Calu3 (cell line): Measurements from ENCODE around the gene HSFX1. TPM values are rescaled to one million over a fixed set of nuclear protein-coding genes. Genes with fewer than 3 reads are reported as not detected.
"Not testable (repeated sequence)": the region's sequence is repeated elsewhere in the genome, so short reads cannot be mapped to it uniquely, and the experiment has no call there.

Source experiments
- BruUV-seq: library from RNA; stranded (reverse); fragments of 400-500 nt; replicated peaks from 2 replicates; lab custom pipeline; 2021; lab: Mats Ljungman, UMichigan
- CTCF ChIA-PET: fragments of 300-600 bp; sonication (Branson Sonifier 250); formaldehyde crosslinking; loops from one replicate; lab custom pipeline; 2022; ENCODE audit warnings: antibody characterized with exemption; lab: Charles Lee
- DNase-seq: peaks from one replicate; pipeline ENCODE4 v3.0.0; 2022
- H3K27ac Mint-ChIP-seq: one replicate; pipeline ENCODE4 v1.8.0; 2022; ENCODE audit warnings: mixed read lengths; ENCODE audit not compliant: unreplicated experiment
- H3K27me3 Mint-ChIP-seq: one replicate; pipeline ENCODE4 v1.8.0; 2022; ENCODE audit warnings: mixed read lengths; ENCODE audit not compliant: unreplicated experiment
- H3K36me3 Mint-ChIP-seq: one replicate; pipeline ENCODE4 v1.8.0; 2022; ENCODE audit warnings: mild to moderate bottlenecking, moderate library complexity, mixed read lengths; ENCODE audit not compliant: insufficient read depth, unreplicated experiment
- H3K4me1 Mint-ChIP-seq: one replicate; pipeline ENCODE4 v1.8.0; 2022; ENCODE audit warnings: mild to moderate bottlenecking, low read depth, mixed read lengths; ENCODE audit not compliant: unreplicated experiment
- H3K4me3 Mint-ChIP-seq: one replicate; pipeline ENCODE4 v1.8.0; 2022; ENCODE audit warnings: mild to moderate bottlenecking, low read depth, moderate library complexity, mixed read lengths; ENCODE audit not compliant: unreplicated experiment
- H3K9me3 Mint-ChIP-seq: one replicate; pipeline ENCODE4 v1.8.0; 2022; ENCODE audit warnings: low read depth, mixed read lengths; ENCODE audit not compliant: unreplicated experiment
- CTCF ChIP-seq: fragments of 200-600 bp; IDR thresholded peaks from one replicate; pipeline ENCODE4 v1.8.0; 2022; ENCODE audit warnings: antibody characterized with exemption; ENCODE audit not compliant: unreplicated experiment
- intact Hi-C: fragments of 100-400 bp; cut with micrococcal nuclease; formaldehyde crosslinking; loops from one replicate; pipeline ENCODE4 v1.10.0; 2022; ENCODE audit not compliant: unreplicated experiment
- total RNA-seq: library from RNA; stranded (reverse); gene quantifications from 2 replicates; pipeline ENCODE4 v1.2.3, GENCODE V29; 2022

HSFX1 gene
- total RNA-seq, 1 experiment from 2014 or later: 1.3 TPM

DNA sequence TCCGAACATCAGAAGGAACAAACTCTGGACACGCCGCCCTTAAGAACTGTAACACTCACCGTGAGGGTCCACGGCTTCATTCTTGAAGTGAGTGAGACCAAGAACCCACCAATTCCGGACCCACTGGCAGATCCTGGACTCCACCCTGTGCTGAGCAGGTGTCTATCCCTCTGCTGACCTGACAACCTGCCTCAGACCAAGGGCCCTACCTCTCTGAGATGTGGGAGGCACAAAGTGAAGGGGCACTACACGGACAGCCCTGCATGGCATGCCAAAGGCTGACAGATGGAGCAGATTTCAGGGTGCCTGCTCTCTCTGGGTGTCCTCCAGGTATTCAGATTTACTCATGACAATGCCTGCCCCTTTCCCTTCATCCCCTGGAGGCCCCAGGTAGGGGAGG is 14.0 kb upstream of the HSFX1 start:
- H3K27ac Mint-ChIP-seq: no peak overlapping the region

DNA sequence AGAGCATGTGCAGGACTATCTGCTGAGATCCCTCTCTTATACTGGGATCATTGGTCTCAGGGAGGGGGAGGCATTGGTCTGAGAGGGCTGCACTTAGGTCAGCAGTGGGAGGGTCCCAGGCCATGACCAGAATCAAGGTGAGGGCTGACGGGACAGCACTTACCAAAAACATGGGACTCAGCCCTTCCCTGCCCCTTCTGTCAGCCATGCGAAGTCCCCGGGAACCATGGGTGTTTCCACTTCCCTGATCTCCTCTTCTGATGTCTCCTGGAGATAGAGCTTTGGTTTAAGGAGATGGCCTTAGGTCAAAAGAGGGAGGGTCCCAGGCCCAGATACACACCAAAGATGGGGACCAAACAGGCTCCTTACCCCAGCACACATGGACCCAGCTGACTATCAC is 12.9 kb upstream of the HSFX1 start:
- H3K4me1 Mint-ChIP-seq: no peaks in the 10 kb centered on the region
- CTCF ChIA-PET: no interaction called here
- H3K36me3 Mint-ChIP-seq: no peaks in the 10 kb centered on the region
- H3K9me3 Mint-ChIP-seq: no peaks in the 10 kb centered on the region
- intact Hi-C loops: loop anchor here (10.0 kb wide), 1 partner anchor 66 kb away; no protein-coding TSS in a partner anchor
- peaks cover 24% of the 10 kb centered on the region for H3K27me3 Mint-ChIP-seq
- no peak for TF ChIP-seq CTCF
- DNase-seq: no peak
- H3K27ac Mint-ChIP-seq: no peak overlapping the region
- no peak overlapping the region for H3K4me3 Mint-ChIP-seq
- BruUV-seq: no TSS peak

More for the DNA sequence above, 14.0 kb upstream of the HSFX1 start:
- no peaks in the 10 kb centered on the region for H3K4me1 Mint-ChIP-seq
- no peak for TF ChIP-seq CTCF
- peaks cover 26% of the 10 kb centered on the region for H3K27me3 Mint-ChIP-seq
- no peak for DNase-seq
- intact Hi-C loops: loop anchor here (10.0 kb wide), 1 partner anchor 65 kb away; no protein-coding TSS in a partner anchor
- CTCF ChIA-PET: no interaction called here
- H3K4me3 Mint-ChIP-seq: no peak overlapping the region
- no TSS peak for BruUV-seq
- no peaks in the 10 kb centered on the region for H3K9me3 Mint-ChIP-seq
- H3K36me3 Mint-ChIP-seq: no peaks in the 10 kb centered on the region

GRCh38 chrX:149761858-149762674 is 11.8 kb upstream of the HSFX1 start:
- H3K36me3 Mint-ChIP-seq, H3K4me1 Mint-ChIP-seq, BruUV-seq, H3K4me3 Mint-ChIP-seq, H3K9me3 Mint-ChIP-seq, H3K27ac Mint-ChIP-seq, DNase-seq, CTCF ChIA-PET: not testable (repeated sequence)
- intact Hi-C loops: loop anchor here (10.0 kb wide), 1 partner anchor 67 kb away; no protein-coding TSS in a partner anchor
- peaks cover 13% of the 10 kb centered on the region for H3K27me3 Mint-ChIP-seq

DNA sequence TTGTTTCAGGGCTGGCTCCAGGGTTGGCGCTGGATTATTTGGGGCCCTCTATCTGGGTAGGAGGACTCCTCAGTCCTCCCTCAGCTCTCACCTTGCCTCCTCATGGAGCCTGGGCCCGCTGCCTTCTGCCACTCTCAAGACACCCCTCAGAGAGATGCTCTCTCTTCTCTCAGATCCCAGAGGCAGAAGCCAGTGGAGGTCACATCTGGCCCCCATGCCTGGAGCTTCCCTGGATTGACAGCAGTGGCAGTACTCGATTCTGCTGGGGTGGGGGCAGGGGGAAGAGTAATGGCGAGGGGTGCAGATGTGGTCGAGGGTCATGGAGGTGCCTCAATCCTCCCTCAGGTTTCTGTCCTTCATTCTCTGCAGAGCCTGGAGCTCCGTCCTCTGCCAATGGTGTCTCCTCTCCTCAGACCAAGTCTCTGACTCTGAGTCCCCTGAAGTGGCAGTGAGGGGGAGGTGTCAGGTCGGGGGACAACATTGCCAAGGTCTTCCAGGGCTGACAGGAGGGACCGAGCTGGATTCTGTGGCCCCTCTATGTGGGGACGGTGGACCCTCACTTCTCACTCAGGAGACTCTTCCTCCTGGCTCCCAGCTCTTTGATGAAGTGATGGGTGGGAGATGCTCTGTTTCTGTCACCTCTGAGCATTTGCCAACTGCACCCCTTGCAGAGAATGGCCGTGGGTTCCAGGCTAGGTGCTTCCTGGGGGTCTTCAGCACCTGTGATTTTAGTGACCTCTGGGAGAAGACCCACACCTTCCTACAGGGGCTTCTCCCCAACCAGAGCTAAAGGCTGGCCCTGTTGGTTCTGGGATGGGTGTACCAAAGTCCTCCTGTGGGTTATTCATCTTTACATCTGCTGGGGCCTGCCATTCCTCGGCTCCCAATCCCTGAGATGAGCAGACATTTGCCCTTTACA is 10.9 kb upstream of the HSFX1 start:
- H3K4me3 Mint-ChIP-seq: no peak overlapping the region
- no peak for DNase-seq
- no peak overlapping the region for H3K27ac Mint-ChIP-seq
- intact Hi-C loops: loop anchor here (10.0 kb wide), 1 partner anchor 68 kb away; no protein-coding TSS in a partner anchor
- H3K36me3 Mint-ChIP-seq: no peaks in the 10 kb centered on the region
- no peaks in the 10 kb centered on the region for H3K4me1 Mint-ChIP-seq
- BruUV-seq: no TSS peak
- peaks cover 12% of the 10 kb centered on the region for H3K27me3 Mint-ChIP-seq
- CTCF ChIA-PET: no interaction called here
- no peaks in the 10 kb centered on the region for H3K9me3 Mint-ChIP-seq
- no peak for TF ChIP-seq CTCF

GRCh38 chrX:149770344-149770743 is 3.5 kb upstream of the HSFX1 start:
- H3K36me3 Mint-ChIP-seq, intact Hi-C loops, BruUV-seq, H3K27ac Mint-ChIP-seq, H3K4me3 Mint-ChIP-seq, DNase-seq, H3K27me3 Mint-ChIP-seq, H3K4me1 Mint-ChIP-seq, H3K9me3 Mint-ChIP-seq, CTCF ChIA-PET: not testable (repeated sequence)

DNA sequence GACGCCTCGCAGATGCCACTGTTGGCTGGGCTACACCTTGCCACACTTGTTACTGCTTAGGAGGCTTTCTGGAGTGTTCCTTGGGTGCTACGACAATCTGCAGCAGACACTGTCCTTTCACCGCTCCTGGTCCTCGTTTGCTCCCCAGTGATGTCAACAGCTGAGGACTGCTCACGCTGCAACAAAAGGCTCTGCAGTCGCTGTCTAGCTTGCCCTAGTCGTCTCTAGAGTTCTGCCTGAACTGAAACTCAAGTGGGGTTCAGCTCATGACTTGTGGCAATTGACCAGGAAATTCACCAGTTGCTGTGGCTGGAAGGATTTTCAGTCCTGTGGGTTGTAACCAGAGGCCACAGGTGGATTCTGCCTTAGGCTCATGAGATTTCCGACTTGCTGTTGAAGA is 842 bp upstream of the HSFX1 start:
- DNase-seq, H3K9me3 Mint-ChIP-seq, H3K4me3 Mint-ChIP-seq, intact Hi-C loops, H3K27ac Mint-ChIP-seq, BruUV-seq, H3K27me3 Mint-ChIP-seq, H3K36me3 Mint-ChIP-seq, H3K4me1 Mint-ChIP-seq, CTCF ChIA-PET: not testable (repeated sequence)

- H3K36me3 Mint-ChIP-seq, H3K9me3 Mint-ChIP-seq, DNase-seq, BruUV-seq, CTCF ChIA-PET, H3K4me1 Mint-ChIP-seq, intact Hi-C loops, H3K27ac Mint-ChIP-seq, H3K4me3 Mint-ChIP-seq, H3K27me3 Mint-ChIP-seq: not testable (repeated sequence)
Measured at GRCh38 chrX:149777999-149778398, 4.1 kb downstream of the HSFX1 start.
